Activated CD4-positive, CD25-positive, alpha-beta regulatory T cell (primary cell): ENCODE measurements around the gene TSC22D2.

Source experiments
- DNase-seq, 4 experiments: peaks; one replicate each; lab custom pipeline; 2025; lab: John Stamatoyannopoulos, UW

TSC22D2 gene

GRCh38 chr3:150408221-150409124 is at the start of gene TSC22D2:
TSS of gene TSC22D2 (plus strand) at chr3:150408298. CDS start at chr3:150409351, 1,053 bp downstream.
- peak; percentile 90 to 94 (median 92) for DNase-seq

GRCh38 chr3:150359381-150359780 is 48.7 kb upstream of the TSC22D2 start:
- no peak for DNase-seq

- DNase-seq = no peak
Measured at GRCh38 chr3:150360966-150361365, 47.1 kb upstream of the TSC22D2 start.

- DNase-seq = no peak
Measured at GRCh38 chr3:150362515-150363302, 45.4 kb upstream of the TSC22D2 start.

DNA sequence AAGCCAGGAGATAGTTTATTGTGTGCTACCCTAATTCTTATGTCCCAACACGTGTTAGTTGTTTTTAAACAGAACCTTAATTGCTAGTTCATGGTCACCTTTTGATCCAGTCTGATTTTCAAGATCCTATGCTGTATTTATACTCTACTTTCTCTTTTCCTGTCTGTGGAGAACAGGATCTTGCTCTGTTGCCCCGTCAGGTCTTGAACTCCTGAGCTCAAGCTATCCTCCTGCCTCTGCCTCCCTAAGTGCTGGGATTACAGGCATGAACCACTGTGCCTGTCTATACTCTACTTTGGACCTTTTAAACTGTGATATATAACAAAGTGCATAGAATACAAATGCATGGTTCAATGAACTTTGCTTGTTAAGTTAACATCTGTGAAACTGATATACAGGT is 44.7 kb upstream of the TSC22D2 start:
- no peak for DNase-seq

DNA sequence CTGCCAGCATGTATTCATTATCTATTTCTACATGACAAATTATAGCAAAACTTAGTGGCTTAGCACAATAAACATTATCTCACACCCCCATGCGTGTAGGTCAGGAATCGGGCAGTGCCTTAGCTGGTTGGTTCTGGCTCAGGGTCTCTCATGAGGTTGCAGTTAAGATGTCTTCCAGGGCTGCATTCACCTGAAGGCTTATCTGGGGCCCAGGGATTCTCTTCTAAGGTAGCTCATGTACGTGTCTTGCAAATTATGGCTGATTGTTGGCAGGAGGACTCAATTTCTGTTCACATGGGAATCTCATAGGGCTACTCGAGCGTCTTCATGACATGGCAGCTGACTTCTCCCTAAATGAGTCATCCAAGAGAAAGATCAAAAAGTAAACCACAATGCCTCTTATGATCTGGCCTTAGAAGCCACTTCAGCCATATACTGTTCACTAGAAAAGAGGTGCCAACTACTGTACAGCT is 42.9 kb upstream of the TSC22D2 start:
- DNase-seq = no peak

DNA sequence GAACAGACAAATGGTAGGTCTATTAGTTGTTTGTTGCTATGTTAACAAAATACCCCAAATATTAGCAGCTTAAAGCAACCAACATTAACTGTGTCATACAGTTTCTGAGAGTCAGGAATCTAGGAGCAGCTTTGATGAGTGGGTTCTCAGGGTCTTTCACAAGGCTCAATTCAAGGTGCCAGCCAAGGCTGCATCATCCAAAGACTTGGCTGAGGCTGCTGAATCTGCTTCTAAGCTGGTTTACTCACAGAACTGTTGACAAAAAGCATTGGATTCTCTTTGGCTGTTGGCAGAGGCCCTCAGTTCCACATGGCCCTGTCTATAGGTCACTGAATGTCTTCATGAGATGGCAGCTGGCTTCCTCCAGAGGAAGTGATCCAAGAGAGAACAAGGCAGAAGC is 40.3 kb upstream of the TSC22D2 start:
- DNase-seq = no peak

GRCh38 chr3:150370122-150370602 is 37.9 kb upstream of the TSC22D2 start:
- no peak for DNase-seq

DNA sequence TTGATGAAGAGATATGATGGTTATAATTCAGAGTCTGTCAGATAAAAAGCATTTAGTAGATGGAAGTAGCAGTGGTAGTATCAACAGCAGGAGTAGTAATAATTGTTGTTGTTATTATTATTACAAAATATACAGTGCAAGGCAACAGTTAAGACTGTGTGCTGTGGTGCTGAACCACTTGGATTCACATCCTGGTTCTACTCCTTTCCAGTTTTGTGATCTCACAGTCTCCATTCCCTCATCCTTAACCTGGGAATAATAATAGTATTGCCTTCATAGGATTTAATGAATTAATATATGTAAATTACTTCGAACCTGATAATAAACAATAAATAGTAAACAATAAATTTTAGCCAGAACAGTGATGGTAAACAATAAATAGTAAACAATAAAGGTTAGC is 37.1 kb upstream of the TSC22D2 start:
- DNase-seq = no peak

DNA sequence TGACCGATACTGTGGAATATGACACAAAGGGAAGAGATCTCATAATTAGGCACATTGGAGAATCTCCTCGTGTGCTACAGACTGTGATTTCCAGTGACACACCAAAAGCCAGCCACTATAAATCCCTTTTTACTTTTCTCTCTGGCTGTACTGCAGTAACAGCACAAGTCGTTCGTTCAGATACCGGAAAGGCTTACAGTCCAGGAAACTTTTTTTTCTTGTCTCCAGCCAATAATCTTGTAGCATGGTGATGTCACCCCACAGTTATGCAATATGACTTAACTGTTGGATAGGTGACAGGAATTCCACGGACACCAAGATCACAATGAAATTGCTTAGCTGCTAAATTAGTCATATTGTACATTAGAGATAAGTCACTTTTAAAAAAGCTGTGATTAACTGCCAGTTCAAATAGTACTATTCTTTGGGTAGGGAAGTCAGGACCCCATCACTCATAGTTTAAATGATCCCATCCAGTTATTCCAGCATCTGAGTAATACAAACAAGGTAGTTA is 36.3 kb upstream of the TSC22D2 start:
- DNase-seq = no peak

DNA sequence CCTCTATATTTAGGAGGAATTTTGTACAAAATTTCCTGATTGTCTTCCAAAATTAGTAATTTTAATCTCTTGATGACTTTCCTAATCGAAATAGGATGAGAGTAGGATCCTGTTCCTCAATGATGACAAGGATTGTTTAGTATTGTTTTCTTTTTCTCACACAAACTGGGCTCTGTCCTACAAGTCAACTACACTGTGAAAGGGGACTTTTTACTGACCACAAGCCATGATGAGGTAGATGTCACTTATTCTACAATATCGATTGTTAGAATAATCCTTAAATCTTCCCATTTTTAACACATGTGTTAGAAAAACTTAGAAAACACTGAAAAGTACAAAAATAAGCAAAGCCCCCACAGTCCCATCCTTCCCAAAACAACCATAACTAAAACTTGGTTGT is 35.8 kb upstream of the TSC22D2 start:
- DNase-seq = no peak

GRCh38 chr3:150372722-150373121 is 35.4 kb upstream of the TSC22D2 start:
- no peak for DNase-seq

DNA sequence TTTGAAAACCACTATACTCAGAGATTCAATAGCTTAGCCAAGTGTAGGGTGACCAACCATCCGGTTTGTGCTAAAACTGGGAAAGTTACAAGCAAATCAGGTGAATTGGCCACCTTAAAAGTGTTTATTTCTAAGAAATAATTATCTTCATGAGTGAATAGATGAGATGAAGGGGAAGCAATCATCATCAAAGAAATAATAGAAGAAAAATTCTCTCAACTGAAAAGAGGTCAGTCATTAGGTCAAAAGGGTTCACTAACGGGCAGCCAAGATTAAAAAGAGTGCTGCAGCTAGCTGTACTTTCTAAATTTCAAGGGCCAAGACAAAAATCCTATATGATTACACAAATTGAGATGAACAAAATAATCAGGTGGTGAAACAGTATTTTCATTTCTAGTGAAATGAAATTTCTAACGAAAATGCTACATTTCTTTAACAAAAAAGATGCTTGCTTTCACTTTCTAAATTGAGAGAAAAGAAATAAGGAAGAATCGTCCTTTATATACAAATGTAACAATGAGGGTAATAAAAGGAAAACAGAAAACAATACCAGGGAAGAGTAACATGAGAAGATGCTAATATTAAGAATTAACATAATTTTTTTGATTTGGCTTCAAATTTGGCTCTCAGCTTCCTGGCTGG is 34.7 kb upstream of the TSC22D2 start:
- DNase-seq = no peak

GRCh38 chr3:150374975-150375374 is 33.1 kb upstream of the TSC22D2 start:
- no peak for DNase-seq

DNA sequence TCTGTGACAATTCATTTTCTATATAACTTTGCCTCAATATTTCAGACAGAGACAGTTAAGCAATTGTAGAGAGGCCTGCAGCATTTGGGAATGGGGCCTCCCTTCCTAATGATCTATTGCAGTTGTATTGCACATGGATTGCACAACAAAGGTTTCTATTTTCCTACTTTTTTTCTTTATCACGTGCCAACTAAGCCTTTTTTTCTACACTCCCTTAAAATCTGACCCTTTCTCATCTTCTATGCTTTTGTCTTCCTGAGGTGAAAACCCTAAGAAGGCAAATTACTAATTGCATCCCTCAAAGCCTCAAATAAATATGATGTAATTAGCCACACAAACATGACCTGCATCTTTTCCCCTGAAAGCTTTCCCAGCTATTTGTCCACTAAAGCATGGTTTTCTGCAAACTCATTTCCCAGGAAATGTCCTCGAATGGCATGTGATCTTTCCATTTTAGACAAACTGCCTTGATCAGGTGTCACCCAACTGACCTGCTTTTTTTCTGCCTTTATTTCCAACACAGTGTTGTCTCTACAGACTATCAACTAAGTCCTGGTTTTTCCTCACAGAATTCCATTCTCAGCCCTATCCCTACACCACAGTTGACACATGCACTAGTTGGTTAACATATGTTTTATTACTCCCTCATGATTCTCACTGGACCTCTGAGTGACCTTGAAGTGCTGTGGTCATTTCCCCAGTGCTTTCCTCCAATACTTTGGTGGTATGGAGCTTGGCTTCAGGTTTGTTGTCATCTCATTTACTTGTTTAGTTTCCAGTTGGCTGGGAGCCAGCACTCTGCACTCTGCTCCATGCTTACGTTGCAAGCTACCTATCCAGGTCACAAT is 31.9 kb upstream of the TSC22D2 start:
- DNase-seq = no peak

DNA sequence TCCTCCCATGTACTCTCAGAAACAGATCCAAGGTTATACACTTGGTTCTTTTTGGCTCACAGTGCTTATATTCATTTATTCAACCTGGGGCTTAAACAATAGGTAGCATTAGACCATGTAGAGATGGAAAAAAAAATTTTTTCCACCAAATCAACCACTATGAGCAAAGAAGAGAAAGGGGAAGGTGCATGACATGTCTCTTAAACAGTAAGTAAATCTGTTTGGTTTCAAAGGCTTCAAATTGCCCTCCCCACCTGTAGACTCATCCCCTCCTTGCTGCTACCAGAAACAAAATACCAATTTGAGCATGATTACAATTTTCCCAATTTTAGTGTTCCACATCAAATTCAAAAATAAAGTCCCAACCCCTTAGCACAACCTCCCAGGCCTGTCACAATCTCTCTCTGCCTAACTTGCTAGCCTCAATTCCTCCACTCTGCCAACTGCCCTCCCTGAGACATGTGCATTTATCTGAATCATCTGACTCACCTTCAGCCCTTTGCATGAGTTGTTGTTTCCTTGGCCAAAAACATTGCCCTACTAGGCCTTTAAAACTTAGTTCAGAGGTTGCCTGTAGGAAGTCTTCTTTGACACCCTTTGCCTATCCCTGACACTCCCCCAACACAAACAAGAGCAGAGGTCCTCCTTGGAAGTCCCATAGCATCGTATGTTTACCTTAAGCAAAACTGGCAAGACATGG is 30.3 kb upstream of the TSC22D2 start:
- no peak for DNase-seq

GRCh38 chr3:150378301-150378748 is 29.8 kb upstream of the TSC22D2 start:
- no peak for DNase-seq

DNA sequence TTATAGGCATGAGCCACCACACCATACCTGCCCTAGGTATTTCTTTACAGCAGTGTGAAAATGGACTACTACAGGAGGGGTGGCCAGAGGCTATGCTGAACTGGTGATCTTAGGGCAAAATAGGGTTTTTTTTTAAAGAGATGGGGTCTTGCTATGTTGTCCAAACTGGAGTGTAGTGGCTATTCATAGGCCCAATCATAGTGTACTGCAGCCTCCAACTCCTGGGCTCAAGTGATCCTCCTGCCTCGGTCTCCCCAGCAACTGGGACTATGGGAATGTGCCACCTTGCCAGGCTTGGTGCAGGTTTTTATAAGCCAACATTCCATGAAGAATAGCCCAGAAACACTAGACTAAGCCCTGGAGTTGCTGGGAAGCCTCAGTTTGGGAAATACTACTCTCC is 28.6 kb upstream of the TSC22D2 start:
- DNase-seq = no peak

- peak in 2 of 4 experiments; percentile 4 to 6 for DNase-seq
Measured at GRCh38 chr3:150384296-150385212, 23.5 kb upstream of the TSC22D2 start.
